HG03135 (cell line): Measurements from ENCODE around the gene CCDC149.

Experiments
- ATAC-seq: cut with Tn5 transposase; IDR thresholded peaks from one replicate; pipeline ENCODE4 v1.9.1; 2021; ENCODE audit warnings: mild to moderate bottlenecking, moderate library complexity; ENCODE audit not compliant: unreplicated experiment

Gene CCDC149

DNA sequence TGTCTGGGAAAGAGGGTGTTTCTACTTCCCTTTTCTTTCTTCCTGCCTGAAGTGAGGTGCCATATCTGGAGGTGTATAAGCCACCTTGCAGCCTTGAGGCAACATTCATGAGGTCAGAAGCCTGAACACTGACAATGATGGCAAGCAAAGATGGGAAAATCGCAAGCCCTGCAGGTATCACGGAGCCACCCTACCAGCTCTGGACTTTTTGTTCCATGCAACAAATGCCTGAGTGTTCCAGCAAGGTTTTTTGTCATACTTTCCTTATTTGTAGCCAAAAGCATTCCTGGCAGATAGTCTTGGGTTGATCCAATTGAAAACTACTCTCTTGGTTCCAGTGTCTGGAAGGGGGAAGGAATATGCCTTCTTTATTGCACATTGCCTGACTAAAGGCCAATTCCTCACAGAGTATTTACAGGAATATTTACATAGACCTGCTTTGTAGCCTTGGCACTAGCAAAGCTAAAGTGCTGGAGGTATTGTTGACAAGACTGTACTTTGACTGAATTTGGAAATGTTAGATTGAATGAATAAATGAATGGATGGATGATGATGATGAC, 131.8 kb downstream of the CCDC149 start:
- ATAC-seq: no peak

DNA sequence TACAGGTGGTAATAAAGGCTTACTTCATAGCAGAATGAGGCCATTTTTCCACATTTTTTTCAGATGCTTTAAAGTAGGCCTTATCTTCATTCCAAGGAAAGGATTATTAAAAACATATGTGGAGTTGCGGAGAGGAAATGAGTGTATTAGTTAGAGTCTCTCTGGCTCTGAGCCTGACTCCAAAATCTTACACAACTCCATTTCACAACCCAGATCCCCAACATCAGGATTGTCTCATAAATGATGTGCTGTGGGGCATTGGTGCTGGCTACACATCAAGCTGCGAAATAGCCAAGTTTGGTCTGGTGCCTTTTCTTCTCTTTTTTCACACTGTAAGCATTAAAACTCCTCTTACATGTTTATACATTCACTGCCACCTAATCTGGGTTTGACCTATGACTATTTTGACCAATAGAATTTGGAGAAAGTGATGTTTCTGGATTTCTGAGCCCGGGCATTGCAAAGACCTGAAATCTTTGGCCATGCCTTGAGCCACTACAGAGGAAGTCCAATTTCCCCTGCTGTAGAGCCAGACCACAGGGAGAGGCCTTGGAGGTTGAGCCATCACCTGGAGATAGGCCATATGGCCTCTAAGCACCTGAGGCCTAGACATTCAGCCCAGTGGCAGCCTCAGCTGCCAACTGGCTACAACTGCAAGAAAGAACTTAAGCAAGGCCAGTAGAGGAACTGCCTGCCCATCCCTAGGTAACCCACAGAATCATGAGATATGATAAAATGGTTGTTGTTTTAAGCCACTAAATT, 134.2 kb downstream of the CCDC149 start:
- no peak for ATAC-seq

DNA sequence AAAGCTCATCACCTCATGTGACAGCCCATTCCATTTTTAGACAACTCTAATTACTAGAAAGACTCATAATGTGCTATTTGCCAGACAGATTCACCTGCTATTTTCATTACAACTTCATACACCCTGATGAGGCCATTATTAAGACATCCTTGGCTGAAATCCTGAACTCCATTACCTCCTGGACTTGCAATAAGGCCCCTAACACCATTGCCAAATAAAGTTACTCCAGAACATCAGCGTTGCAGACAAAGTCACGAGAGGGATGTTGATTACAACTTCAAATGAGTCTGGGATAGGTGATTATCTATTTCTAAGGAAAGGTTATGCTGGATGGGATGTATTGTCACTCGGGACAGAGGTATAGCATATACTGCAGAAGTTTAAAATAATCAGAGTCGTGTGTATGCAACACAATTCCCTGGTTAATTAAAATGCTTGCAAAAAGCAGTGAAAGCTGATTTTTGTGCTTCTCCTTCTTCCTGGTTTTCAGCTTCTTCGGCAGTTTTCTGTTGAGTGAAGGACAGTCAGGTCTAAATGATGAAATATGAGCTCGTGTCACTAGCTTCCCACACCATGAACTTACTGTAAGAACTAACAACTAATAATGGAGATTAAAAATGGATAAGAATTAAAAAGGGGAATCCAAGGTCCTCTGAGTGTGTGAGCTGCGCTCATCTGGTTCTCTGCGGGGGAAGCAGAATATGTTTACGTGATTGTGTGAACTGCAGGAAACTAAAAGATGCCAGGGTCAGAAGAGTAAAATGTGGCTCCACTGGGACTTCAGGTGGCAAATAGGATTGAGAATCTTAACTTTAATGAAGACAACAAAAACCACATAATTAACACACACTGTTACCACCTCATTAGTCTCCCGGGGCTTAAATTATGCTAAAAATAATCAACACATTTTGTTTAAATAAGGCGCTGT, 135.0 kb downstream of the CCDC149 start:
- no peak for ATAC-seq

DNA sequence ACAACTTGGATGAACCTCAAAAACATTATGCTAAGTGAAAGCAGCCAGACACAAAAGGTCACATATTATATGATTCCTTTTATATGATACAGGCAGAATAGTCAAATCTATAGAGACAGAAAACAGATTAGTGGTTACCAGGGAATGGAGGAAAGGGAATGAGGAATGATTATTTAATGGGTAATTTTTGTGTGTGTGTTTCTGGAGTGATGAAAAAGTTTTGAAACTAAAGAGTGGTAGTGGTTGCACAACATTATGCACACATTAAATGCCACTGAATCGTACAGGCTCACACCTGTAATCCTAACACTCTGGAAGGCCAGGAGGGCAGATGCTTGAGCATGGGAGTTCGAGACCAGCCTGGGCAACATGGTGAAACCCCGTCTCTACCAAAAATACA, 137.1 kb downstream of the CCDC149 start:
- ATAC-seq: no peak

DNA sequence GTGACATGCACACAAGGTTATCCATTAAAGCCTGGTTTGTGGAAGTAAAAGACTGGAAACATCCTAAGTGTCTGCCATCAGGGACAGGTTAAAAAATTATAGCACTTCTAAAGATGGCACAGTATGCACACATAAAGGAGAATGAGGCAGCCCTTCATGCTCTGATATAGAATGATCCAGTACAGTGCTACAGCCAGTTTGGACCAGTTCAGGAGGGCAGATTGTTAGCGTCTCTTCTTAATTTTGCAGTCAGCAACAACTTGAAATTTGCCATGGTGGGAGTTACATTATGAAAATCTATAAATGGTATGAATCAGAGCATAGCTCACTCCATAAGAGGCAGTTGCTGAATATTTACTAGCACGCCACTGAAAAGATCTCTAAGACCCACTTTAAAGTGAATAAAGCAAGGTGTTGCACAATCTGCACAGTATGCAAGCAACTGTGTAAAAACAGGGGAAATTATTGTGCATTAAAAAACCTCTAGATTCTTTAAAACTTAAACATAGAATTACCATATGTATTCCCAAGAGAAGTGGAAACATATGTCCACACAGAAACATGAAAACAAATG, 137.7 kb downstream of the CCDC149 start:
- no peak for ATAC-seq

DNA sequence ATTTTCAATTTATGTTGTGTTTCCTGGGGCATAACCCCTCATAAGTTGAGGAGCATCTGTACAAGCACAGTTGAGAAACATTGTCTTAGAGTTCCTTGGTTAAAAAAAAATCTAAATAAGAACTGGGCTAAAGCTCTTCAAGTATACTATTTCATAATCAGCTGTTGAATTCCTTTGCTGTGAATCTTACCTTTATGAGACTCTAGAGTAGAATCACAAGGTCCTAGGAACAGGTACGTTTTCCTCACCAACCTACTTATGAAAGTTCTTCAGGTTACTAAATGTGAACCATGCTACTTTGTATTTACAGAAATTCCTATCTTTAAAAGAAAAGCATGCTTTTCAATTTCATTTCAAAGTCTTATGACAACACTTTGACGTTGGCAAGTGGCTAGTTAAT, 138.4 kb downstream of the CCDC149 start:
- no peak for ATAC-seq

DNA sequence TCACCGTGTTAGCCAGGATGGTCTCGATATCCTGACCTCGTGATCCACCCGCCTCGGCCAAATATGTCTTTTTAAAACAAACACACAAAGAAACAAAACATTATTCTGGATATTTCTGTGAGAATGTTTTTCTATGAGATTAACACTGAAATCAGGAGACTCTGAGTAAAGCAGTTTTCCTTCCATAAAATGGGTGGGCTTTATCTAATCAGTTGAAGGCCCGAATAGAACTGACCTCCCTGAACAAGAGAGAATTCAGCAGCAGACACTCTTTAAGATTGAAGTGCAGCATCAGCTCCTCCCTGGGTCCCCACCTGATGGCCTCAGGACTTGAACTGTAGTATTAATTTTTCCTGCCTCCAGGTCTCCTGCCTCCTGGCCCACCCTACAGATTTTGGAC, 139.9 kb downstream of the CCDC149 start:
- no peak for ATAC-seq

DNA sequence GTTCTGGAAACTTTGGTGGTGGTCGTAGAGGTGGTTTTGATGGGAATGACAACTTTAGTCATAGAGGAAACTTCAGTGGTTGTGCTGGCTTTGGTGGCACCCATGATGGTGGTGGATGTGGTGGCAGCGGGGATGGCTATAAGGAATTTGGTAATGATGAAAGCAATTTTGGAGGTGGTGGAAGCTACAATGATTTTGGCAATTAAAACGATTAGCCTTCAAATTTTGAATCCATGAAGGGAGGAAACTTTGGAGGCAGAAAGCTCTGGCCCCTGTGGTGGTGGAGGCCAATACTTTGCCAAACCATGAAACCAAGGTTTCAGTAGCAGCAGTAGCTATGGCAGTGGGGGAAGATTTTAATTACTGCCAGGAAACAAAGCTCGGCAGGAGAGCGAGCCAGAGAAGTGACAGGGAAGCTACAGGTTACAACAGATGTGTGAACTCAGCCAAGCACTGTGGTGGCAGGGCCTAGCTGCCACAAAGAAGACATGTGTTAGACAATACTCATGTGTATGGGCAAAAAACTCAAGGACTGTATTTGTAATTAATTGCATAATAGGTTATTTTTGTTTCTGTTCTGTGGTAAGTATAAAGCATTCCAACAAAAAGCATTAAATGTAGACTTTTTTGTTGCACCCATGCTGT, 140.7 kb downstream of the CCDC149 start:
- ATAC-seq: no peak

DNA sequence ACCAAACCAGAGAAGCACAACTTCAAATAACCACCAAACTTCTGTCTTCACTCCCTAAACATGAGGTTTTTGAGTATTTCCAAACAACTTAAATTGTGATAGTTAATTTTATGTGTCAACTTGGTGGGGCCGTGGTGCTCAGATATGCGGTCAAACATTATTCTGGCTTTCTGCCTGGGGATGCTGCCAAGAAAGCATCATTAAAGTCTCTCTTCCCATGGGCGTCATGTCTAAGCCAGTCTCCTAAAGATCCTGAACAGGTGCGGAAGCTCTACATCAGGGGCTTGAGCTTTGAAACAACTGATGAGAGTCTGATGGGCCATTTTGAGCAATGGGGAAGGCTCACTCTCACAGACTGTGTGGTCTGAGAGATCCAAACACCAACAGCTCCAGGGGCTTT, 141.6 kb downstream of the CCDC149 start:
- no peak for ATAC-seq

DNA sequence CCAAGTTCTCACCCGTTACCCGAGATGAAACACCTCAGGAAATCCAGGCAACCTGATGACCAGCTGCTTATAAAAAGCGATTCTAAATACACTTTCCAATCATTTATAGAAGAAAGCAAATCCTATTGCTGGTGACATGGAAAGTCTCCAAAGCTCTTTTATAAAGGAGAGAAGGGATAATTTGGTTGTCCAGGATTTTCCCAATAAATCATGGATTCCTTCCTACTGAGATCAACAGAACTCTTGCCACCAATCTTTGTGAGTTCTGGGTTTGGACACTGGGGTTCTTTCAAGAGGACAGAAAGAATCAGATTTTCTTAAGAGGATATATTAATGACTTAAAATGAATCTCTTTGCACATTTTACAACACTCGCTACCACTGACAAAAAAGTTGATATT, 142.2 kb downstream of the CCDC149 start:
- ATAC-seq: no peak

DNA sequence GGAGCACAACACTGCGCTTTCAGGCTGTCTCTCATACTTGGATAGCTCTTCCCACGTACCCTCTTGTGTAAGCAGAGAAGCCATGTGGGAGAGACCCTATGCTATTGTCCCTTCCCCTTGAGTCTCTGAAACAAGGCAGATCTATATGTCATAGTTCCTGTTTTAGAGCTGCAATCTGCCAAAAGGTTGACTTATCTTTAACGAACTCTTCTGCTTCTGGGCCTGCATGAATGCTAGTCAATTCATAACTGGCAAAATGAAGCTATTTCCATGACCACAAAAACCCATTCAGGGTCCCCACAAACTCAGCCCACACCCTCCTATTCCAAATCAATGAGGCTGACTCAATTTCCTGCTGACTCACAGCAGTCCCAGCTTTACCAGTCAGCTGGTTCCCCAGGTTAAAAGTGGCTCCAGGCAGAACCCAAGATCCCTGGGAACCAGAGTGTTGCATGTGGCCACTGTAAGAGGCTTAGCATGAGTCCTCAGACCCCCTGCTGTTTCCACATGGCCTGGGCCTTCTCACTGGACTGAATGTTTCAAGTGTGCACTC, 142.7 kb downstream of the CCDC149 start:
- ATAC-seq: peak; percentile 71

DNA sequence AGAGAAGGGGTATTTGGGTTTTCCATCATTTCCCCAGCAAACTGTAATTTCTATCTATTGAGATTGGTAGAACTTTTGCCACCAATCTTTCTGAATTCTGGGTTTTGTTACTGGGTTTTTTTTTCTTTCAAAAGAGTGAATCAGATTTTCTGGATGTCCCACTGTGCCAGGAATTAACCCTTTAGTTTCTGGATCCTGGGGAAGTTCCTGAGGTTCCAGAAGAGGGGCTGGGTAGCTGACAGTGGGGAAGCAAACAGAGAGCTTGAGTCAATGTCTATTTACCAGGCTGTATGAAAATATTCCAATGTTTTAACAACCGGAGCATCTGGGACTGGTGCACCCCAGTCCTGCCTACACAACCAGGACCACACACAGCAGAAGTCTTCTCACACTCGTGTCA, 143.3 kb downstream of the CCDC149 start:
- ATAC-seq: no peak

DNA sequence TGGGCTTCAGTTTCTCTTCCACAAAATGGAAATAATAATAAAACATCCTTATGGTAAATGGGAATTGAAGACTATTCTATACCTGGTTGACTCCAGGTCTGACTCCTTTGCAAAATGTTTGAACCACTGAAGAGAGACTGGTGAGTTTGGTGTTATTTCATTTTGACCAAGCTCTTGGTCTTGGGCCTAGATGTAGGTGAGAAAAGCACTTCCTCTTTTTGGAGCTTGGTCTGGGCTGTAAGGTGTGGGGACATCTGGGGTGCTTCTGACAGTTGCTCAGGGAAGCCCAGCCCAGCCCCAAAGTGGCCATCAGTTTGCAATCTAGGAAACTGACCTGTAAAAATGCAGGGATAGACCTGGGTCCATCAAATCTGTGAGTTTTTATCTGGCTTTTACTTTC, 144.2 kb downstream of the CCDC149 start:
- peak; percentile 82 for ATAC-seq

DNA sequence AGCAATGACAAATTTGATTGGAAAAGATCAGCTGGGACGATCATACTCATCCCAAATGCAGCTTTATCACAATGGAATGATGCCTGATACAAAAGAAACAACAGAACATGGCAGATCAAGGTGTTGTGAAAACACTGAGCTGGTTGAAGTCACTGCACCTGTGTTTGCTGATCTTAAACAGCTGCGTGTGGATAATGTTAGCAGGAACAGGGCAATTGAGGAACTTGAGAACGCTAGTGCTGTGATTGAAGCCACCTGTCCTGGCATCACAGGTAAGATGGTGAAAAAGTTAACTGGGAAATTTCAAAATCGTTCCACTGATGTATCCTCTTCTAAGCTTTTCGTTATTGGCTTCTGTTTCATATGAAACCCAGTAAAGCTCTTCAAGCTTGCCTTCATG, 144.8 kb downstream of the CCDC149 start:
- no peak for ATAC-seq

DNA sequence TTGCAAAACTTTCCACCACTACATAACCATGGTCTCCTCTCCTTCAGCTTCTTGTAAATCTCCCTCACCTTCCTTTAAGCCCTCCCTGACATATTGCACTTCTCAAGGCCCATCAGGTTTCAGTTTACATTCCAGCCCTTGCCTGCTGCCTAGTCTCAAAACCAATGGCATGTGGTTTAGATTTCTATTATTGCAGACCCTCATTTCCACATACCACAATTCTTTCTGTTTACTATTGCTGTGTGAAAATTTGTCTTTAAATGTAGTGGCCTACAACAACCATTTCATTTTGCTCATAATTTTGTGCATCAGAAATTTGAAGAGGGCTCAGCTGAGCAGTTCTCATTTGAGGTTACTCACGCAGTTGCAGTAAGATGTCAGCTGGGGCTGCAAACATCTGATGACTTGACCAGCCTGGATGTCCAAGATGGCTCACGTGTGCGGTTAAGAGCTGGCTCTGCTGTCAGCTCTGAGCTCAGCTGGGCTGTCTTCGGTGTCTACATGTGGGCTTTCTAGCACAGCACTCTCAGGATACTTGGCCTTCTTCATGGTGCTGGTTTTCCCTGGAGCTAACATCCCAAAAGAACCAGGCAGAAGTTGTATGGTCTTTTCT, 147.4 kb downstream of the CCDC149 start:
- ATAC-seq: no peak

DNA sequence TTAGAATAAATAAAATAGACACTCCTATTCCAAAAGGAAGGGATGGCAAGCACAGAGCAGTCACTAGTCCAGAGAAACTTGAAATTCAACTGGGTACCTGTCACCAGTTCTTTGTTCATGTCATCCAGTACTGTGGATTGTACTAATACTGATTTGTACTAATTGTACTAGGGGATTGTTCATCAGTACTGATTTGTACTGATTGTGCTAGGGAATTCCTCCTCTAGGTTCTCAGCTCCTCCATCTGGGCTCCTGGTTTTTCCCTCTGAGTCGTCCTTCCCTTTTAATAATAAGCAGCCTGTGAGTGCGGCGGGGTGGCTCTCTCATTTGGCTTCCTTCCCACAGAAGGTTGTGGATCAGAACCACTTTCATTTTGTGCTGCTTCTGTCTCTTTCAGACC, 148.5 kb downstream of the CCDC149 start:
- ATAC-seq: no peak

DNA sequence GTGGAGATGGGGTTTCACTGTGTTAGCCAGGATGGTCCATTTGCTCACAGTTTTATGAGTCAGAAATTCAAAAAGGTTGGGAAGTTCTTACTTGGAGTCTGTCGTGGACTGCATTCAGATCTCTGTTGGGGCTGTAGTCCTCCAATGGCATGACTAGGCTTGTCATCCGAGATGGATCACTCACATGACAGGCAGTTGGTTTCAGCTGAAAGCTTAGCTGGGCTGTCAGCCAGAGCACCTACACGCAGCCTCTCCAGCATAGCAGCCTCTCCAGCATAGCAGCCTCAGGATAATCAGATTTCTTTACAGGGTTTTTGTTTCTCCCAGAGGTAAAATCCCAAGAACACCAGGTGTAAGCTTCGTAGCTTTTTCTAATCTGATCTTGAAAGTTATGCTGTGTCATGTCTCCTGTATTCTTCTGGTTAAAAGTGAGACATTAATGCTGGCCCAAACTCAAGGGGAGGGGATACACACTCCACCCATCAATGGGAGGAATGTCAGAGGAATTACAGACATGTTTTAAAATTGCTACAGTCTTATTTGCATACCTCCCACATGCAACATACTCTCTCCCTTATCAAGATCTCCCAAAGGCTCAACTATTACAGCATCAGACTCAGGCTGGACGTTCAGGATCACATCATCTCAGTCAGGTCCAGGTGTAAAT, 149.1 kb downstream of the CCDC149 start:
- no peak for ATAC-seq
